H4 (cell line): Measurements from ENCODE around the gene DLG2. TPM values are rescaled to one million over a fixed set of nuclear protein-coding genes. Genes with fewer than 3 reads are reported as not detected.
A peak's percentile ranks its signal among the peaks of the same experiment; 100 is the strongest.

Source experiments
- DNase-seq: peaks from one replicate; pipeline ENCODE4 v3.0.0-alpha.2; 2015; ENCODE audit warnings: low spot score
- total RNA-seq: library from RNA; depleted of rRNA; stranded (reverse); fragments of >200 nt; shearing (Covaris generic); gene quantifications from 2 replicates; pipeline ENCODE4 v1.2.3, GENCODE V29; 2014

Gene DLG2
- total RNA-seq, 1 experiment from 2014 or later, result 2.6 TPM

DNA sequence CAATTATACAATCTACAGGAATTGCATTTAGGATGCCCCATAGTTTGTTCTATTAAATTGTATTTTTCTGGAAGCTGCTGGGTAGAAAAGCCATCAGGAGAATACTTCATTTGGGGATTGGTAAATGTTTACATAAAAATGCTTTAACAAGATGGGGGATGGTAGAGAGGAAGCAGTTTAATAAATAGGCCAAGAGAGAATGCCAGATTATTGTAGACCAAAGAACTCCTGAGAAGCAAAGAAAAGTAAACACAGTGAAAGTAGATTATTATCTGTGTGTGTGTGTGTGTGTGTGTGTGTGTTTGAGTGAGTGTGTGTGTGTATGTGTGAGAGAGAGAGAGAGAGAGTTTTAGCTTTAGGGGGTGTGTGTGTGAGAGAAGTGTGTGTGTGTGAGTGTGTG, 1520.6 kb downstream of the DLG2 start:
- DNase-seq, result peak; percentile 17

DNA sequence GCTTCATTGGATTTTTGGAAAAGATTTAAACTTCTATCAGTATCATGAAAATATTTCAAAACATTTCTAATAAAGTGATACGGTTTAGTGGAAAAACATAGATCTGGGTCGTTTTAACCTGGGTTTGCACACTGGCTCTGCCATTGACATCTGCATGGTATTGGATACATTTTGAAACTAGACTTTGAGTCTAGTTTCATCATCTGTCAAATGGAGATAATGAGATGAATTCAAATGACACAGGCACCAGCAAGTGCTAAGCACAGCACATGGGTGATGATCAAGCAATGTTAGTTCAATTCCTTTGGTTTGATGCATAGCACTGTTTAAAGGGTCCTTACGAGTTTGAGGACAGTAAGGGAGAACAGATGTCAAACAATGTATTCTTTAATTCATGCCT, 1522.0 kb downstream of the DLG2 start:
- DNase-seq, result no peak

DNA sequence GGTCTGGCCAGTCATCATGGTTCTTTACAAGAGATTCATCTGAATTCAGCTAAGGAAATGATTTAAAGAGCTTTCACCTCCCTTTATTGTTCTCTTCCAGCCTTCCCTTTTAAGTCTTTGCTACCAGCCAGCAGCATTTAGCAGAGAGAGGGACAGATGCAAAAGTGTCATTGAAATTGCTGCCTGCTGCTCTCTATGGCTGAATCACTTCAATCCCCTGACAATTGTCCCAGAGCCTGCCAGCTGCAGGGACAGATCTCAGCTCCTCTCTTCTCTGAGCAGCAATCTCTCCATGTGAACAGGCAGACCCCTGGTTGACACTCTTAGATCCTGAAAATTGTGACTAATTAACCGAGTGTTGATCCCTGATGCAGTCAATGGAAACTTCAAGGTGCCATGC, 1524.0 kb downstream of the DLG2 start:
- no peak for DNase-seq

DNA sequence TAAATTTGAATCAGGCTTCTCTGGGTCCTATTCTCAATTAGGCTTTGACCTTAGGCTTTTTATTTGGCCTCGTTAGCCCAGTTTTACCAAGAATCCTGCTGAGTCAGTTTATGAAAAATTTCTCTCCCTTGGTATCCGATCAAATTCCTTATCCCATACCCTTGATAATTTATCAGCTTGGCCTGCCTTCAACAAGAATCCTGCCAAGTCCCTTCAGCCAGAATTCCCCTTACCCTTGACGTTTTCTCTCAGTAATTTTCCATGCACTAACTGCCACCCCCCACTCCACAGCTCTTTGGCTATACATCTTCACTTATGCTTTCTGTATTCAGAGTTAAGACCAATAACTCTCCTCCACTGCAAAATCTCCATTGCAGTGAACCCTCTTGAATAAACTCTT, 1530.0 kb downstream of the DLG2 start:
- DNase-seq, result no peak

DNA sequence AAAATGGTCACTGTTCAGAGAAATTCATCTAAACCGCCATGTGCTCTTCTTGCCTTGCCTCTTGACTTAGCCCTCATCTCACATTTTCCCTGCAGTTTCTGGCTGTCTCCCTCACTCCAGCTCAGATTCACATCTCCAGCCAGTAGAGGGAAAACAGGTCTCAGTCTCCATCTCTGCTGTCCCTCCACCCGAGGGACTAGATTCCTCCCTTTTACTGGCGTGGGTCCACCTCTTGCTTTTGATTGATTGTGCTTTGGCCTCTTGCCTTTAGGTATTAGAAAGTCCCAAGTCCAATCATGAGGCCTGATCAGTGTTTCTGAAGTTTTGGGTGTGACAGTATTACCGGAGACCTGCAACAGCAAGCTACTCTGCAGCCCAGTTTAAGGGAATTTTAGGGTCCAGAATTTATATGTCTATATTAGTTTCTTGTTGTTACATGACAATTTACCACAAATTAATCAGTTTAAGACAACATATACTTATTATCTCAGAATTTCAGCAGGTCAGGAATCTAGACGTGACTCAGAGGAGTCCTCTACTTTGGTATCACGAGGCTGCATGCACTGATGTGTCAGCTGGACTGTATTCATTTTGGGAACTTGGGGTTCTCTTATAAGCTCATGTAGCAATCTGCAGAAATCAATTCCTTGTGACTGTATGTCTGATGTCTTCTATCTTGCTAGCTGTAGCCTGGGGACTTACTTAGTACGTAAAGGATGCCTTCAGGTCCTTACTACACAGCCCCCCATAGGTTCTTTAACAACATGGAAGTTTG, 1535.7 kb downstream of the DLG2 start:
- DNase-seq, result no peak

DNA sequence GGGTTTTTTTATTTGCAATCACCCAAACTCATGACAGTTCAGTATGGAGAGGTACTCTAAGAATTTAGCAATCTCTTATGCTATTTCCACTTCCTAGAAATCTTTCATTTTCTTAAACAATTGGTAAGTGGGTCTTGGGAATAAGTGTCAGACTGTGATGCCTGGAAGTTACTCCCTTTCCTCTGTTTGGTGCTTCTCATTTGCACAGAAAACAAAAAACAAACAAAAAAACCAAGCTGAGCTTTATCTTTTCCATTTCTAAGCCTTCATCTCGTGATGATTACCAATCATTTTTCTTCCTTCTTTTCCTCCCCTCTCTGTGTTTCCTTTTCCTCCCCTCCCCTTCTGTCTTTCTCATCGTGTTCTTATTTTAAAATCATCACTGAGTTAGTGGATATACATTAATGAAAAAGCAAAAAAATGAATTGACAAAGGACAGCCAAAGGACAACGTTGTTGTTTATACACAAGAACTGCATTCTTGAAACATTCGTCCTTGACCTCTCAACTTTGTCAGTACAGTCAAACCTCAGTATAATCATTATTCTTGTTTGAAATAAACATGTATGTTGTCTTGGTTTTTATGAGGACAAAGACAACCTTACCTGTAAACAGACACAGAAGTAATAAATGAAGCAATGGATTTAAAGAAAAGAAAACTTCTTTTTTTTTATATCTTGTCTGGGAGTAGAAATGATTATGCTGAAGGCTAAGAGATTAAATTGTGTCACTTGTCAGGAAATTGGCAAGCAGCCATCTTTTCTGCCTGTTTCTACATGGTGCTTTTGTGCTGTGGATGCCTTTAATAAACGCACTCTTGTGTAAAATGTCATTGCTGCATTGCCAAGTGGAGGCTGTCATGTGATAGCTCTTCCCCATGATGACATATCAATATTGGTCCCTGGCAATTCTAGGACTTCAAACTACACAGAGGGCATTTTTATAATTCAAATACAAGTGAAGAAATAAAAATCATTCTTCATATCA, 1537.8 kb downstream of the DLG2 start:
- DNase-seq, result no peak

DNA sequence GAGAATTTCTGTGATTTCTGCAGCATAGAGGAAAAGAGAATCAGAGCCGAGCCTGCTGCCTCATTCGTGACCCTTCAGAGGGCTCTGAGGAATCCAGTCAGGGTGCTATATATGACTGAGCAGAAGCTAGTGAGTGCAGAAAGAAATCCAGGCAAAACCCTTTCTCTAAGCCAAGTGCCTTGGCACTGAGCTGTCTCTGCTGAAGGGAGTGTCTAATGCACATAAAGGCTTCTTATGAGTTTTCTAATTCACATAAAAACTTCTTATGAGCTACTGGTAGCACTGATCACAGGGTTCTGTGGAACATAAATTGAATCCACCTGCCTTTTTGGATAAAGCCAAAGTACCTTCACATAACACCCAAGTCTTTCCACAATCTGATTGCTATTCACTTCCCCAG, 1555.3 kb downstream of the DLG2 start:
- no peak for DNase-seq

DNA sequence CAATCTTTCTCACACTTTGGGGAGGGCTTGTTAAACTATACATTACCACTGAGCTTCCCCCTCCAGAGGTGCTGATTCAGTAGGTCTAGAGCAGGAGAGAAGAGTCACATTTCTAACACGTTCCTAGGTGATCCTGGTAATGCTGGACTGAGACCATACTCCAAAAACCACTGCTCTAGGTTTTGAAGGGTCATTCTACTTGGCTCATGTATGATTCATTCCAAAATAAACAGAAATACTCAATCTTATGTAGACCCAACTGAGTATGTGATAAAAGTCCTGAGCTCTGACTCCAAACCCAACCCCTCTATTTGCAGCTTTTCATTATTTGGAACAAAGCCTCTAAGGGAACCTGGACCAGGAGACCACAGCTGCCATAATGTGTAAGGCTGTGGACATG, 1558.1 kb downstream of the DLG2 start:
- no peak for DNase-seq

DNA sequence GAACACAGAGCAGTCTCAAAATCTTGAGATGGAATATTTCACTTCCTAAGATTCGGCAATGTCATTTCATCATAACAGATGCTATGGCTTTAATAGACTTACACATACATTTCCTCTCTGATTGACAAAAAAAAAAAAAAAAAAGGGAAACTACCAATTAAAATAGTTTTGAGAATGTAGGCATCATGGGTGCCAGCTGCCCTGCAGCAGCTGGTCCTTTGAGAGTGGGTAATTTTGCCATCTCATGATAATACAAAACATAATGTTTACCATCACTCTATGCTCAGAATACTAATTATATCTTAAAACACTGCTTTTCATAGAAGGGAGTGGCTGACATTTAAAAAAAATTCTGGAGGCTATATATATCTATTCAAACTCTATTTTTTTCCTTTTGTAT, 1565.4 kb downstream of the DLG2 start:
- DNase-seq, result no peak

DNA sequence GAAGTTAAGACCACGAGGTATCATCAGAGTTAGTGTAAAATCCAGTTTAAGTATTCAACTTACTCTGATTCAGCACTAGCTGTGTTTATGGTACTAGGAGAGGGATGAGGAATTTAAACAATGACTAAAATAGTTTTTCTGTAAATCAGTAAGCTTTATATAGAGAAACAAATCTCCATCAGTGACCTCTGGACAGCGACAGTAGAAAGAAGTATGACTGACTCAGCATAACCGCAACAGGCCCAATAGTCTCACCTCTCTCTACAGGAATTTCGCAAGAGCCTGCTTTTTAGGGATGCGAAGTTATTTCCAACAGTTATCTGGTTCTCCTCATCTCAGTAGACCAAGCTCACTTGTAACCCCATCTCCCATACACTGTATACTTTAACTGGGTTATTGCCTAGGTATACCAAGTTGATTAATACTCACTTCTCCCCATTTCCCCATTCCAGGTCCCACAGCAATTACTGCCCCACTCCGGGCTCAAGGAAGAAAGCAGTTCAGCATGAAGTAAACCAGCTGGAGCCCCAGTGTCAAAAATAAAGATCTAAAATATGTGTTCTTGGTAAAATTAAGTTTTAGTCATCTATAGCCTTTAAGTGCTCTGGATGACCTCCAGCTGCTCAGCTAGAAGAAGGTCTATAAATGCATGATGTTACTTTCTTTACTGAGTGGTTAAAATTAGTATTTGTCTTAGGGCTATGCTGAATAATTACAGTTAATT, 1570.3 kb downstream of the DLG2 start:
- peak; percentile 4 for DNase-seq

DNA sequence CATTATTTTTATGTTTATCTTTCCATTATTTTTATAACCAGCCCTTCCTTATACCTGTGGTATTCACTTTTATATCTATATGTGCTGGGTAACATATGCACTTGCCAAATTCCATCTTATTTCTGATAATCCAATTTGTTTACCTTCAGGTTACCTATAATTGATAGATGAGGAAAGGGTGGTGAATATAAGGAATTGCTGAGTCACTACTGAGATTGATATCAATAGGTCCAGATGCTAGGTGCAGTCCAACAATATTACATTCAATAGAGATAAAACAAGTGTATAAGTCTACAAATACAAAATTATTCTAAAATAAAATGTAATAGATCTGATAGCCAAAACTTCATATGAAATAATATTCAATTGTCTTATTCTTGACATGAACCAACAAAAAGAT, 1582.0 kb downstream of the DLG2 start:
- no peak for DNase-seq

DNA sequence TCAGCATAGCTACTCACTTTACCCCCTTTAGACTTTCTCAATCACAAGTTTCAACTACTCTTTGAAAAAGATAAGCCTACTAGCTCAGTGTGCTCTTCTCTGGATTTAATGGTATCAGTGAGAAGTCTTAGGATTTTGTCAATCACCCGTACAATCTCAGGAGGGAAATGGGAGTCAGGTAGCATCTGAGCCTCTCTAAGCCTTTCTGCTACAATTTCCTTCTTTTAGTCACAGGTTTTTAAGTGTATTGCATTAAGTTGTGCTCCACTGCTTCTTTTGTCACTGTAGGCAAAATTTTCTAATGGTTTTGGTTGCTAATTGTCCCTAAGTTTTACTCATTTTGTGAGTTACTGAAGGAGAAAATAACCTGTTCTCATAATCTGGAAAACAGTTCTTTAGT, 1582.4 kb downstream of the DLG2 start:
- DNase-seq, result no peak

DNA sequence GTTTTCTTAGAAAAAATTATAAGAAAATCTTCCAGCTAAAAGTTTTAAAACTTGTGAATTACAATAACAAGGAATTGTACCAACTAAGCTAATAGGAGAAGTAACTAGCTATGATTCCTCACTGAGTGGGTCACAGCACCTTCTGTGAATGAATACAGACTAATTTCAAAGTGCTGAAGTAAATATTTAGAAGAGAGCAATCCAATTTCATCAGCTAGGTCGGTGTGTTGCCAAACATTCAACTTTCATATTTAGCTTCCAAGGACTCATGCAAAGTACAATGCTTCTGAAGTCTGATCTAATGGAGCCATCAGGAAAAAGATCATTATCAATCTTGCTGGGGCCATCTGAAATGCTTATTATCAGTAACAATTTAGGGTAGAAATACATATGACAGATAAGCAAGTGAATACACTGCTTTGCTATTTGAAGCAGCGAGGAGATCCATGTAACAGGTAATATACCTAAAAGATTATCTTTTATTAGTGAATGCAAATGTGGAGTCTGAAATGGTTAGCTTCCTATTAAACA, 1590.4 kb downstream of the DLG2 start:
- DNase-seq, result no peak

DNA sequence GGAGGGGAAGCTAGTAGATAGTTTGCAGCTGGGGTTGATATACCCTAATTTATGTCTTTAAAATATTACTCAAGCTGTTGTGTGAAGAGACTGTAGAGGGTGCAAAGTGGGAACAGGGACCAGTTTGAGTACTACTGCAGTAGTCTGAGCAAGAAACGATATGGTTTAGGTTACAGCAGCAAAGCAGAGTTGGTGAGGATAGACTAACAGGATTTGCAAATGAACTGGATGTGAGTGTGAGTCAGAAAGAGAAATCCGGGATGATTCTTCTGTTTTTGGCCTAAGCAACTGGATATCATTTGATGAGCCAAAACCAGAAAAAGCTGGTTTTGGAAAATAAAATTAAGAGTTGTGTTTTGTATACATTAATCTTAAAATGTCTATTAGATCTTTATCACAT, 1591.5 kb downstream of the DLG2 start:
- DNase-seq, result no peak

DNA sequence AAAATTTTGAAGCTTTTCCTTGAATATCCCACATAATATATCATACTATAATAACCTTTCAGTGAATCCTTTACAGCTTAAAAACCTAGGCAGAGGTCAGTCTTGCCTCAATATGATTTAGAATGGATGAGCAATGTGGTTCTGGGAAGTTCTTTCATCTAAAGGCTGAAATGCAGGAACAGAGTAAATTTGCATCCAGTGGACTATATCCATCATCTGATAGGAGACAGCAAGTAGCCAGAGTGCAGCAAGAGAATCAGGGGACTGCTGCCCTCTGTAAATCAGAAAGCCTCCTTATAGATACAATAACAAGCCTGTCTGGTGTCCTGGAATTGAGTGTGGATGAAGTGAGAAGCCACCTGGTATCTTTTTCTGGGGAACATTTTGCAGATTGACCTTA, 1592.7 kb downstream of the DLG2 start:
- no peak for DNase-seq

DNA sequence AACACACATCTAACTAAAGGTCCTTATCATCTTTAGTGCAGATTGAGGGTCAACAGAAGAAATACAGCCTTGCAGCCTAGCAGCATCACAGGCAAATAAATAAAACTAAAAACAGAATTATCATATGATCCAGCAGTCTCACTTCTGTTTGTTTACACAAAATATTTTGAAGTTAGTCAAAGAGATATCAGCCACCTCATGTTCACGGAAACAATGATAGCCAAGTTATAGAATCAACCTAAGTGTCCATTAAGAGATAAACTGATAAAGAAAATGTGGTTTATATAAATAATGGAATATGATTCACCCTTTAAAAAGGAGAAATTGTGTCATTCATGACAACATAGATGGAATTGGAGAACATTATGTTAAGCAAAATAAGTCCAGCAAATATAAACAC, 1602.9 kb downstream of the DLG2 start:
- no peak for DNase-seq

DNA sequence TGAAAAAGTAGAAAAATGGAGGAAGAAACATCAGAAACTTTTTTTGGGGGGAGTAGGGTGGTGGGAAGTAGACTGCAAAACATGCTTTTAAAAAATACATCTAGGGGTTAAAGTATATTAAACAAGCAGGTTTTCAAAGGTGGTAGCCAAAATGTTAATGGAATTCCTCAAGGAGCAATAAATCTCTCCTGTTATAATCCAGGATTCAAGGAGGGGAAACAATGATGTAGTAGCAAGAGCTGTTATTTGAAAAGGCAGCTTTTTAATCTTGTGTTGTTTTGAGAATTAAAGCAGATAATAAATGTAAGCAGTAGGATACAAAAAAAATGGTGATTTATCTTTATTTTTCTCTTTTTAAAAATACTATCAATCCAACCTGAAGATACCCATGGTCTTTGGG, 1604.4 kb downstream of the DLG2 start:
- DNase-seq, result no peak

DNA sequence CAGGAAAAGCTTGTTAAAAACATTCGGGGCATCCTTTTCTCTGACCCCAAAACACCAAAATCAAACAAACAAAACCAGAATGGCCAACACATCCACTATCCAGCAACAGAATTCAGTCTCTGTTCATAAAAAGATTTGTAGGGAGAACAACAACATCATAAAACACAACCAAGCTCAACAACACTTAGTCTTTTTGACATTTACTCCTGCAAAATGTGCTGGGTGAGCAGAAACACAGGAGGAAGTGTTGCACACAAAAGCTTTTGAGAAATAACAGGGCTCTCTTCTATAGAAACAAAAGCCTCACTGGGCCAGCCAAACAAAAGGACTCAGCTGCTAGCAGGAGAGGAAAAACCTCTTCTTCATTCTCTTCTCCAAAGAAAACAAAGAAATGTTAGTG, 1604.9 kb downstream of the DLG2 start:
- no peak for DNase-seq

DNA sequence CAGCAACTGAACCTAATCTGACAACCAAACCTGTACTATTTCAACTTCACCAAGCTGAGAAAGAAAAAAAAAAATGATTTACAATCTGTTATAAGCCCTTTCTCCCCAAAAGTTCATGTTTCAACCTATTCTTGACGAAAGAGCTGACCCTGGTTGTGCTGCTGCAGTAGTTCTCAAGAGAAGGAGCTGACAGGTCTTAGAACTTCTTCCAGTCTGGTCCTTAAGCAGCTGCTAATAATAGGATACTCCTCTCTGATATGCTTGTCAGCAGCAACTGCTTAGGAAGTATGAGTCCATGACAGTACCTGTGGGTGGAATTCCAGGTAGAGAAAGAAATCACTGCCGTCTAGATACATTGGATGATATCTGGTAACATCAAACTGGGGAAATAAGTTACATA, 1605.9 kb downstream of the DLG2 start:
- no peak for DNase-seq

DNA sequence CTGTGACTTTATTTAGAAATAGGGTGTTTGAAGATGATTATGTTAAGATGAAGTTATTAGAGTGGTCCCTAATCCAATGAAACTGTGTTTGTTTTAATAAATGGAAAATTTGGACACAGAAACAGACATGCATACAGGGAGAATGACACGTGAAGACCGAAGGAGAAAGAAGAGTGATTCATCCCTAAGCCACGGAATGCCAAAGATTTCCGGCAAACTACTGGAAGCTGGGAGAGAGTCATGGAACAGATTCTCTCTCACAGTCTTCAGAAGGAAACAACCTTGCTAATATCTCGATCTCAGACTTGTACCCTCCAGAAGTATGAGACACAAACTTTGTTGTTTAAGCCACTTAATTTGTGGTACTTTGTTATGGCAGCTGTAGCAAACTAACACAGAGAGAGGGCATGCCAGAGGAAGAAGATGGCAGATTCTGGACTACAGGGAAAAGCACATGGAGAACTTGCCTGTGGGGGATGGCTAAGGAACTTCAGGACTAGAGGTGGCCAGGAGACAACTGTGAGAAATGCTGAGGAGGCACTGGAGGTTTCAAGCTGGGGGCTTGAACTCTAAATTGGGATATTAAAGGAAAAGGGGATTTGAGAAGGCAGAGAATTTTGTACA, 1607.5 kb downstream of the DLG2 start:
- DNase-seq, result peak; percentile 47

DNA sequence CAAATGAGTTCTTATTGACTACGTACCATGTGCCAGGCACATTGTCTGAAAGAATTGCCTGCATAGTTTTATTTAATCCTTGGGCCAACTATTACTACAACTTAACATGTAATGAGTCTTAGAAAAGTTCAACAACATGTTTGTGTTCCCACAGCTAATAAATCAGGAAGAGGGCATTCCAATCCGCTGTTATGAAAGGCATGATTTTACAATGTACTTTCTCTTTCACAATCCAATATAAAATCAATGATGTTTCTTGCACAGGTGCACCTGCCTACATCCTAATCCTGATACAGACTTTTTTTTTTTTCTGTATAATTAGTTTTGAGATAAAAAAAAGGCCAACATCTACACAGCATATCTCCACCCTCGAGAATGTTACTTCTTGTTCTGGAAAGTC, 1612.6 kb downstream of the DLG2 start:
- no peak for DNase-seq
